Thoracic aorta (tissue), 2 donors: ENCODE results near the gene PTEN. TPM values are rescaled to one million over a fixed set of nuclear protein-coding genes. Genes with fewer than 3 reads are reported as not detected.
"Not testable (repeated sequence)": the region's sequence is repeated elsewhere in the genome, so short reads cannot be mapped to it uniquely, and the experiment has no call there.

Source experiments
- ATAC-seq: fragments of 150-250 bp; one replicate; pipeline ENCODE4 v1.8.0; 2017; ENCODE audit warnings: low read depth; ENCODE audit not compliant: insufficient number of reproducible peaks, low FRiP score
- DNase-seq: peaks from one replicate; pipeline ENCODE4 v3.0.0-alpha.2; 2020; ENCODE audit warnings: low spot score
- H3K27ac ChIP-seq, 2 donors: fragments of 200-600 bp; sonication (generic); 1 replicate in 1 of 2; 2 replicates in 1 of 2; pipeline ENCODE4 v1.5.1; 2016; ENCODE audit warnings: mild to moderate bottlenecking in 2 of 2, moderate library complexity in 2 of 2
- H3K27me3 ChIP-seq: fragments of 200-600 bp; sonication (generic); replicated peaks from 2 replicates; pipeline ENCODE4 v1.6.0; 2016; ENCODE audit warnings: mild to moderate bottlenecking; ENCODE audit not compliant: insufficient read depth
- H3K36me3 ChIP-seq: fragments of 200-600 bp; sonication (generic); one replicate; pipeline ENCODE4 v1.5.1; 2016
- H3K4me1 ChIP-seq, 2 donors: fragments of 200-600 bp; sonication (generic); 1 replicate in 1 of 2; 2 replicates in 1 of 2; pipeline versions ENCODE4 v1.5.1 to v1.6.0; 2016; ENCODE audit warnings: low read depth in 2 of 2, mild to moderate bottlenecking in 1 of 2; ENCODE audit not compliant: control insufficient read depth in 1 of 2
- H3K4me3 ChIP-seq: fragments of 200-600 bp; sonication (generic); 2 replicates; pipeline ENCODE4 v1.5.1; 2016; ENCODE audit warnings: mild to moderate bottlenecking
- H3K9me3 ChIP-seq: fragments of 200-600 bp; sonication (generic); 2 replicates; pipeline ENCODE4 v1.5.1; 2016
- total RNA-seq, 2 donors: library from RNA; depleted of rRNA; stranded (reverse); fragments of >200 nt; gene quantifications; one replicate each; pipeline versions ENCODE4 v1.1.0 to v1.2.3, GENCODE V29; 2016
- TF ChIP-seq, protein P1 (sequence below): fragments of 200-600 bp; sonication (generic); IDR thresholded peaks from one replicate; pipeline ENCODE4 v1.5.1; 2019; ENCODE audit warnings: antibody characterized with exemption

PTEN gene
- total RNA-seq, 2 donors from 2014 or later: 146 to 168 TPM

GRCh38 chr10:87864496-87865059, 1.2 kb downstream of the PTEN start:
- ATAC-seq (no peak), DNase-seq (no peak)
- H3K4me1 ChIP-seq: peaks cover 4 to 29% of the 10 kb centered on the region in 2 donors
- no peaks in the 10 kb centered on the region for H3K9me3 ChIP-seq
- TF ChIP-seq, protein P1, sequence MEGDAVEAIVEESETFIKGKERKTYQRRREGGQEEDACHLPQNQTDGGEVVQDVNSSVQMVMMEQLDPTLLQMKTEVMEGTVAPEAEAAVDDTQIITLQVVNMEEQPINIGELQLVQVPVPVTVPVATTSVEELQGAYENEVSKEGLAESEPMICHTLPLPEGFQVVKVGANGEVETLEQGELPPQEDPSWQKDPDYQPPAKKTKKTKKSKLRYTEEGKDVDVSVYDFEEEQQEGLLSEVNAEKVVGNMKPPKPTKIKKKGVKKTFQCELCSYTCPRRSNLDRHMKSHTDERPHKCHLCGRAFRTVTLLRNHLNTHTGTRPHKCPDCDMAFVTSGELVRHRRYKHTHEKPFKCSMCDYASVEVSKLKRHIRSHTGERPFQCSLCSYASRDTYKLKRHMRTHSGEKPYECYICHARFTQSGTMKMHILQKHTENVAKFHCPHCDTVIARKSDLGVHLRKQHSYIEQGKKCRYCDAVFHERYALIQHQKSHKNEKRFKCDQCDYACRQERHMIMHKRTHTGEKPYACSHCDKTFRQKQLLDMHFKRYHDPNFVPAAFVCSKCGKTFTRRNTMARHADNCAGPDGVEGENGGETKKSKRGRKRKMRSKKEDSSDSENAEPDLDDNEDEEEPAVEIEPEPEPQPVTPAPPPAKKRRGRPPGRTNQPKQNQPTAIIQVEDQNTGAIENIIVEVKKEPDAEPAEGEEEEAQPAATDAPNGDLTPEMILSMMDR: no peak
- H3K27me3 ChIP-seq: no peaks in the 10 kb centered on the region
- H3K36me3 ChIP-seq: no peaks in the 10 kb centered on the region
- peak overlapping the region; percentile 97 to 99 for H3K27ac ChIP-seq
- H3K4me3 ChIP-seq: peak overlapping the region; percentile 94

- TF ChIP-seq, protein P1: no peak
- DNase-seq (no peak), ATAC-seq (no peak)
- H3K9me3 ChIP-seq: no peaks in the 10 kb centered on the region
- H3K4me3 ChIP-seq: peak overlapping the region; percentile 94
- H3K27me3 ChIP-seq: no peaks in the 10 kb centered on the region
- peak overlapping the region; percentile 97 to 99 for H3K27ac ChIP-seq
- H3K4me1 ChIP-seq: peaks cover 7 to 33% of the 10 kb centered on the region in 2 donors
- H3K36me3 ChIP-seq: no peaks in the 10 kb centered on the region
Observed at GRCh38 chr10:87865241-87865881, 1.9 kb downstream of the PTEN start.

- ATAC-seq: no peak
- Histone ChIP-seq H3K9me3 (no peaks in the 10 kb centered on the region), H3K27ac (peak overlapping the region; percentile 38 to 99), H3K4me1 (peaks cover 17 to 33% of the 10 kb centered on the region in 2 donors), H3K27me3 (no peaks in the 10 kb centered on the region), H3K36me3 (no peaks in the 10 kb centered on the region), H3K4me3 (peak overlapping the region; percentile 94)
- TF ChIP-seq, protein P1: no peak
- DNase-seq: no peak
Observed at GRCh38 chr10:87866412-87866974, 3.1 kb downstream of the PTEN start.

DNA sequence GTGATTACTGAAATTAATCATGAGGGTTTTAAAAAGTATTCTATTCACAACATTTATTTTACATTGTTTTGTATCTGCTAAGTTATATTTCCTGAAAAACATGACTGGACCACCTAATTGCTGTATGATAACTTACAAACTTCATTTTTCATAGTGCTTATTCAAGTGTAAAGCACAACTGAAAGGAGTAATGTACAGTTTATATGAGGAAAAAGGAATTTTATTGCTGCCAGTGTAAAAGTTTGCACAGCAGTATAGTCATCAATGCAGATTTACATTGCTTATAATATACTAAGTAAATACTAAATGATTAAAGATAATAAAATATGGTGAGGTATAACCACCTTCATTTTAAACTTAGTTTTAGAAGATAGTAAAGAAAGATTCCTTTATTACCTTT, 4.0 kb downstream of the PTEN start:
- ATAC-seq (no peak), DNase-seq (no peak)
- no peaks in the 10 kb centered on the region for H3K36me3 ChIP-seq
- no peaks in the 10 kb centered on the region for H3K27me3 ChIP-seq
- H3K27ac ChIP-seq: peak overlapping the region in 1 of 2 donors; percentile 99
- peaks cover 18 to 35% of the 10 kb centered on the region in 2 donors for H3K4me1 ChIP-seq
- TF ChIP-seq, protein P1: no peak
- no peaks in the 10 kb centered on the region for H3K9me3 ChIP-seq
- peak overlapping the region; percentile 94 for H3K4me3 ChIP-seq

GRCh38 chr10:87868277-87868676, 4.9 kb downstream of the PTEN start:
- Histone ChIP-seq H3K4me1 (peaks cover 21 to 43% of the 10 kb centered on the region in 2 donors), H3K36me3 (no peaks in the 10 kb centered on the region), H3K9me3 (no peaks in the 10 kb centered on the region), H3K27ac (peak overlapping the region in 1 of 2 donors; percentile 99), H3K4me3 (peak overlapping the region; percentile 94), H3K27me3 (no peaks in the 10 kb centered on the region)
- DNase-seq (no peak), ATAC-seq (no peak)
- TF ChIP-seq, protein P1: no peak

- ATAC-seq, DNase-seq, H3K27me3 ChIP-seq, H3K36me3 ChIP-seq, H3K9me3 ChIP-seq, H3K27ac ChIP-seq: not testable (repeated sequence)
- H3K4me3 ChIP-seq: peak overlapping the region; percentile 94
- H3K4me1 ChIP-seq: peaks cover 23 to 51% of the 10 kb centered on the region in 2 donors
Observed at GRCh38 chr10:87869139-87869538, 5.7 kb downstream of the PTEN start.
